ENCODE measurements around the gene NEK10.

DNA sequence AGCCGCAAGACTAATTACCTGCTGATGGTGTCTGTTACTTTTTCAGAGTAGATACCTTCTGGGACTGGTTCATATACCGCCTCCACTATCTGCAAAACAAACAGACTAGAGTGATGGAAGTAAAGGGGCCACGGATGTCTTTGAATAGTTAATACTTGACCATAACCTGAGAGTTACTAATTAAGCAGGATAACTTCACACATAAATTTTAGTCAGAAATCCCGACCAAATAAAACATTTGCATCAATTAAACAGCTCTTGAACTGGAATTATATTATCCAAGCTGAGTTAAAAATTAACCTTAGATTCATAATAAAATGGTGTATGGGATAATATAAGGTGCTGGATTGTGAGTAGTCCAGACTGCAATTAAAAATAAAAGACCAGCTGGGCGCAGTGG, 167.7 kb downstream of the NEK10 start:
- TF ChIP-seq POLR2A (IDR thresholded peaks at IDR 0.05; ENCODE audit: low read depth) (no peak), EP300 (IDR thresholded peaks at IDR 0.05) (no peak), POLR2AphosphoS5 (IDR thresholded peaks at IDR 0.05) (no peak)
- TF ChIP-seq, protein P1, sequence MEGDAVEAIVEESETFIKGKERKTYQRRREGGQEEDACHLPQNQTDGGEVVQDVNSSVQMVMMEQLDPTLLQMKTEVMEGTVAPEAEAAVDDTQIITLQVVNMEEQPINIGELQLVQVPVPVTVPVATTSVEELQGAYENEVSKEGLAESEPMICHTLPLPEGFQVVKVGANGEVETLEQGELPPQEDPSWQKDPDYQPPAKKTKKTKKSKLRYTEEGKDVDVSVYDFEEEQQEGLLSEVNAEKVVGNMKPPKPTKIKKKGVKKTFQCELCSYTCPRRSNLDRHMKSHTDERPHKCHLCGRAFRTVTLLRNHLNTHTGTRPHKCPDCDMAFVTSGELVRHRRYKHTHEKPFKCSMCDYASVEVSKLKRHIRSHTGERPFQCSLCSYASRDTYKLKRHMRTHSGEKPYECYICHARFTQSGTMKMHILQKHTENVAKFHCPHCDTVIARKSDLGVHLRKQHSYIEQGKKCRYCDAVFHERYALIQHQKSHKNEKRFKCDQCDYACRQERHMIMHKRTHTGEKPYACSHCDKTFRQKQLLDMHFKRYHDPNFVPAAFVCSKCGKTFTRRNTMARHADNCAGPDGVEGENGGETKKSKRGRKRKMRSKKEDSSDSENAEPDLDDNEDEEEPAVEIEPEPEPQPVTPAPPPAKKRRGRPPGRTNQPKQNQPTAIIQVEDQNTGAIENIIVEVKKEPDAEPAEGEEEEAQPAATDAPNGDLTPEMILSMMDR (IDR thresholded peaks at IDR 0.05): no peak
